Neural cell (in vitro differentiated cells): ENCODE data around the gene IRF1. TPM values are rescaled to one million over a fixed set of nuclear protein-coding genes. Genes with fewer than 3 reads are reported as not detected.

Experiments
- H2AFZ ChIP-seq: fragments of 200-600, 300-800 bp; sonication (generic), shearing (Covaris generic); 2 replicates; pipeline ENCODE4 v1.6.0; 2014; ENCODE audit warnings: low read depth, mild to moderate bottlenecking, antibody characterized with exemption, low read length, moderate library complexity
- H3F3A ChIP-seq: fragments of 200-600 bp; shearing (Covaris generic); 2 replicates; pipeline ENCODE4 v1.6.1; 2016; ENCODE audit warnings: mild to moderate bottlenecking, moderate library complexity, mixed read lengths, antibody characterized with exemption, low read length; ENCODE audit not compliant: insufficient read depth, poor library complexity, severe bottlenecking
- H3K27ac ChIP-seq: fragments of 200-600, 300-800 bp; sonication (generic), shearing (Covaris generic); 2 replicates; pipeline ENCODE4 v1.5.1; 2014; ENCODE audit warnings: mild to moderate bottlenecking, low read length, moderate library complexity
- H3K27me3 ChIP-seq: fragments of 300-800, 200-600 bp; sonication (generic), shearing (Covaris generic); 2 replicates; pipeline ENCODE4 v1.6.0; 2014; ENCODE audit warnings: mild to moderate bottlenecking, low read depth, low read length, moderate library complexity; ENCODE audit not compliant: insufficient read depth
- H3K36me3 ChIP-seq: fragments of 300-800, 200-600 bp; sonication (generic), shearing (Covaris generic); 2 replicates; pipeline ENCODE4 v1.5.1; 2014; ENCODE audit warnings: mild to moderate bottlenecking, antibody characterized with exemption, low read length, moderate library complexity; ENCODE audit not compliant: insufficient read depth
- H3K4me2 ChIP-seq: fragments of 300-800, 200-600 bp; sonication (generic), shearing (Covaris generic); 2 replicates; pipeline ENCODE4 v1.6.0; 2014; ENCODE audit warnings: mild to moderate bottlenecking, low read length
- H3K4me3 ChIP-seq: fragments of 300-800, 200-600 bp; sonication (generic), shearing (Covaris generic); 2 replicates; pipeline ENCODE4 v1.5.1; 2014; ENCODE audit warnings: mild to moderate bottlenecking, low read length, moderate library complexity
- H3K79me2 ChIP-seq: fragments of 200-600 bp; shearing (Covaris generic); replicated peaks from 2 replicates; pipeline ENCODE4 v1.6.0; 2014; ENCODE audit warnings: mild to moderate bottlenecking, low read length, moderate library complexity; ENCODE audit not compliant: insufficient read depth
- H3K9ac ChIP-seq: fragments of 300-800, 200-600 bp; sonication (generic), shearing (Covaris generic); 2 replicates; pipeline ENCODE4 v1.6.1; 2016; ENCODE audit warnings: mild to moderate bottlenecking, low read length, mixed read lengths
- H3K9me2 ChIP-seq: fragments of 200-600 bp; shearing (Covaris generic); 2 replicates; pipeline ENCODE4 v1.6.1; 2016; ENCODE audit warnings: mild to moderate bottlenecking, low read length, mixed read lengths; ENCODE audit not compliant: insufficient read depth
- H3K9me3 ChIP-seq: fragments of 200-600, 300-800 bp; sonication (generic), shearing (Covaris generic); 2 replicates; pipeline ENCODE4 v1.6.1; 2016; ENCODE audit warnings: mild to moderate bottlenecking, mixed run types, low read length, moderate library complexity, mixed read lengths
- H4K20me1 ChIP-seq: fragments of 200-600 bp; shearing (Covaris generic); 2 replicates; pipeline ENCODE4 v1.6.1; 2016; ENCODE audit warnings: mild to moderate bottlenecking, mixed run types; ENCODE audit not compliant: insufficient read depth
- CTCF ChIP-seq: fragments of 450-650 bp; IDR thresholded peaks from 2 replicates; pipeline ENCODE4 v1.5.1; 2014; ENCODE audit warnings: antibody characterized with exemption, mild to moderate bottlenecking, moderate library complexity; ENCODE audit not compliant: poor library complexity, severe bottlenecking
- EP300 ChIP-seq: fragments of 450-650 bp; conservative IDR thresholded peaks from 2 replicates; pipeline ENCODE4 v1.6.1; 2014; ENCODE audit warnings: antibody characterized with exemption, mild to moderate bottlenecking, moderate library complexity; ENCODE audit not compliant: poor library complexity, severe bottlenecking
- EZH2 ChIP-seq: fragments of 200-600, 300-800 bp; shearing (Covaris generic), sonication (generic); IDR thresholded peaks from 2 replicates; pipeline ENCODE4 v1.6.1; 2014; ENCODE audit warnings: antibody characterized with exemption, low read length, borderline replicate concordance, mild to moderate bottlenecking; ENCODE audit not compliant: insufficient read depth, poor library complexity, severe bottlenecking
- MXI1 ChIP-seq: fragments of 450-650 bp; conservative IDR thresholded peaks from 2 replicates; pipeline ENCODE4 v1.6.1; 2014; ENCODE audit warnings: antibody characterized with exemption, mild to moderate bottlenecking; ENCODE audit not compliant: poor library complexity, severe bottlenecking
- POLR2AphosphoS5 ChIP-seq: IDR thresholded peaks from 2 replicates; pipeline ENCODE4 v1.6.1; 2012
- RAD21 ChIP-seq: fragments of 450-650 bp; conservative IDR thresholded peaks from 2 replicates; pipeline ENCODE4 v1.6.1; 2014; ENCODE audit warnings: antibody characterized with exemption, mild to moderate bottlenecking, moderate library complexity
- REST ChIP-seq: IDR thresholded peaks from 2 replicates; pipeline ENCODE4 v1.6.1; 2012; ENCODE audit warnings: borderline replicate concordance
- SMC3 ChIP-seq: fragments of 450-650 bp; conservative IDR thresholded peaks from 2 replicates; pipeline ENCODE4 v1.6.1; 2014; ENCODE audit warnings: antibody characterized with exemption, mild to moderate bottlenecking, moderate library complexity; ENCODE audit not compliant: poor library complexity
- TAF1 ChIP-seq: IDR thresholded peaks from 2 replicates; pipeline ENCODE4 v1.6.1; 2012; ENCODE audit warnings: low read depth
- polyA plus RNA-seq: library from polyadenylated mRNA; depleted of rRNA; stranded (reverse); fragments of >200 nt; gene quantifications from 2 replicates; pipeline ENCODE4 v1.2.3, GENCODE V29; 2014

The IRF1 gene
- polyA plus RNA-seq, 1 donor from 2014 or later, result 0.67 TPM

GRCh38 chr5:132436936-132437335 lies 53.6 kb downstream of the IRF1 start:
- no peak overlapping the region for H2AFZ ChIP-seq
- H3K9me2 ChIP-seq, result no peaks in the 10 kb centered on the region
- no peaks in the 10 kb centered on the region for H3K36me3 ChIP-seq
- no peaks in the 10 kb centered on the region for H4K20me1 ChIP-seq
- H3K9ac ChIP-seq, result no peak overlapping the region
- H3K4me2 ChIP-seq, result no peak overlapping the region
- no peaks in the 10 kb centered on the region for H3K27me3 ChIP-seq
- H3K79me2 ChIP-seq, result no peaks in the 10 kb centered on the region
- no peak for TF ChIP-seq CTCF
- no peak for TF ChIP-seq TAF1
- no peak for TF ChIP-seq POLR2AphosphoS5
- no peak for TF ChIP-seq EZH2
- TF ChIP-seq RAD21, result no peak
- H3K27ac ChIP-seq, result no peak overlapping the region
- H3K9me3 ChIP-seq, result no peaks in the 10 kb centered on the region
- H3F3A ChIP-seq, result no peaks in the 10 kb centered on the region
- no peak overlapping the region for H3K4me3 ChIP-seq

GRCh38 chr5:132435886-132436285 lies 54.7 kb downstream of the IRF1 start:
- TF ChIP-seq EZH2 (no peak), EP300 (no peak), CTCF (no peak), POLR2AphosphoS5 (no peak), RAD21 (no peak), TAF1 (no peak), SMC3 (no peak), REST (no peak), MXI1 (no peak)
- H3K9ac ChIP-seq, result no peak overlapping the region

More at GRCh38 chr5:132435886-132436285, 54.7 kb downstream of the IRF1 start:
- no peak overlapping the region for H3K27ac ChIP-seq
- H3F3A ChIP-seq, result no peaks in the 10 kb centered on the region
- no peak overlapping the region for H3K4me2 ChIP-seq
- no peaks in the 10 kb centered on the region for H3K9me3 ChIP-seq
- H3K36me3 ChIP-seq, result no peaks in the 10 kb centered on the region
- H2AFZ ChIP-seq, result no peak overlapping the region
- H4K20me1 ChIP-seq, result no peaks in the 10 kb centered on the region
- no peaks in the 10 kb centered on the region for H3K27me3 ChIP-seq
- no peaks in the 10 kb centered on the region for H3K9me2 ChIP-seq
- H3K79me2 ChIP-seq, result no peaks in the 10 kb centered on the region
- H3K4me3 ChIP-seq, result no peak overlapping the region
